K562 (cell line): ENCODE measurements around the gene SIAE.

Source experiments
- CLOCK ChIP-seq: fragments of 250-450 bp; sonication (Bioruptor Pico); IDR thresholded peaks from 2 replicates; pipeline ENCODE4 v1.4.0; 2020; ENCODE audit warnings: mild to moderate bottlenecking, moderate library complexity, borderline replicate concordance
- CTCF ChIP-seq, 3 experiments: IDR thresholded peaks in 2 of 3; conservative IDR thresholded peaks in 1 of 3; 2 replicates each; pipeline ENCODE4 v1.5.1; 2011 to 2012; ENCODE audit warnings: low read length in 3 of 3, mild to moderate bottlenecking in 3 of 3, control low read depth in 2 of 3, improper control_type of control experiment in 1 of 3, inconsistent platforms in 1 of 3, low read depth in 1 of 3, mixed read lengths in 1 of 3, moderate library complexity in 1 of 3; ENCODE audit not compliant: insufficient read depth in 2 of 3
- ESRRB ChIP-seq: fragments of 250-450 bp; sonication (Bioruptor Pico); IDR thresholded peaks from 2 replicates; pipeline ENCODE4 v1.5.0; 2020; ENCODE audit warnings: mild to moderate bottlenecking, moderate library complexity, borderline replicate concordance
- ETV5 ChIP-seq: sonication (generic); formaldehyde crosslinking; IDR thresholded peaks from 2 replicates; pipeline ENCODE4 v1.4.0; 2020; ENCODE audit warnings: low read depth, mild to moderate bottlenecking, missing genetic modification reagents
- MLLT1 ChIP-seq, 2 experiments: fragments of 450-650 bp; IDR thresholded peaks; 2 replicates each; pipeline ENCODE4 v1.6.1; 2016
- RBM22 ChIP-seq: fragments of 200-400 bp; formaldehyde crosslinking; IDR thresholded peaks from 2 replicates; pipeline ENCODE4 v1.6.1; 2018; ENCODE audit warnings: low read length, low read depth; ENCODE audit not compliant: poor library complexity, severe bottlenecking
- TEAD4 ChIP-seq, 2 experiments: sonication (generic) in 1 of 2; formaldehyde crosslinking in 1 of 2; IDR thresholded peaks; 2 replicates each; pipeline versions ENCODE4 v1.6.1 to v1.8.0; 2012 to 2022; ENCODE audit warnings: borderline replicate concordance in 1 of 2, inconsistent platforms in 1 of 2, low read length in 1 of 2, mild to moderate bottlenecking in 1 of 2, missing genetic modification reagents in 1 of 2
- ZNF232 ChIP-seq: sonication (generic); formaldehyde crosslinking; IDR thresholded peaks from 2 replicates; pipeline ENCODE4 v1.8.0; 2022; ENCODE audit warnings: mild to moderate bottlenecking, missing genetic modification reagents
- ZNF407 ChIP-seq: fragments of 450-650 bp; IDR thresholded peaks from 2 replicates; pipeline ENCODE4 v1.6.1; 2016; ENCODE audit warnings: low read depth

DNA sequence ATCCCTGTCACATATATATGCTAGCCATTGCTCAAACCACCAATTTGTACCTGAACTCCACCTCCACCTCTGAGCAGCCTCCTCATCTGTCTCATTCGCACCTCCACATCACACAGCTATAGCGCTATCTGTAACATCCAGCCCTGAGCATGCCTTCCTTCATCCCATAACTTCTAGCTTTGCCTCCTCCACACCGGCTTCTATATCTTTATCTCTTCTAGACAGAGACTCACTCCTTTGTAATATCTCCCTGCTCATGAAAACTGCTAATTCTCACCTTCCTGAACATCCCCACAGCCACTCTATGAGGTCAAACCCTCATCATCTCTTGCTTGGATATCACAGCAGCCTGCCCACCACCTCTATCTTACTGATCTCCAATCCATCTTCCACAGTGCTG lies 5.9 kb downstream of the SIAE start:
- TF ChIP-seq TEAD4 (IDR thresholded peaks at IDR 0.05; ENCODE audit: low read length) (peak; percentile 96), TEAD4 (CRISPR knock-in tag; IDR thresholded peaks at IDR 0.05; ENCODE audit: borderline replicate concordance) (no peak), ETV5 (CRISPR knock-in tag) (no peak), CLOCK (no peak), CTCF (IDR thresholded peaks at IDR 0.05 in 2 of 3, conservative IDR thresholded peaks at IDR 0.05 in 1 of 3; ENCODE audit: insufficient read depth in 2 of 3, low read depth in 1 of 3, low read length in 3 of 3) (no peak), ZNF407 (no peak), ZNF232 (CRISPR knock-in tag) (no peak), RBM22 (no peak), ESRRB (CRISPR knock-in tag) (no peak), MLLT1 (IDR thresholded peaks at IDR 0.05) (no peak)
